Pancreas (tissue), 10 donors: ENCODE measurements around the gene LRRC3. TPM values are rescaled to one million over a fixed set of nuclear protein-coding genes. Genes with fewer than 3 reads are reported as not detected.

Experiments
- ATAC-seq, 4 donors: fragments of 200-7000 bp; cut with Tn5 transposase; one replicate each; pipeline versions ENCODE4 v1.8.0 to v1.9.1; 2020; ENCODE audit warnings: mild to moderate bottlenecking in 4 of 4, moderate library complexity in 4 of 4
- DNase-seq, 6 donors: peaks; one replicate each; pipeline ENCODE4 v3.0.0-alpha.2; 2020
- FAIRE-seq: peaks from 2 replicates; lab custom pipeline; 2012; peaks lifted over from hg19 to GRCh38; lab: Jason Lieb, UNC
- H3K27ac ChIP-seq, 4 donors: fragments of 200-600 bp; sonication (generic); 1 replicate in 3 of 4; 2 replicates in 1 of 4; pipeline versions ENCODE4 v1.5.0 to v1.8.0; 2020
- H3K27me3 ChIP-seq, 4 donors: fragments of 200-600 bp; one replicate each; pipeline ENCODE4 v1.8.0; 2021
- H3K36me3 ChIP-seq, 3 donors: fragments of 200-600 bp; sonication (generic) in 1 of 3; one replicate each; pipeline versions ENCODE4 v1.5.0 to v1.8.0; 2020 to 2021
- H3K4me1 ChIP-seq, 3 donors: fragments of 200-600 bp; one replicate each; pipeline ENCODE4 v1.8.0; 2021
- H3K4me3 ChIP-seq, 4 donors: fragments of 200-600 bp; sonication (generic) in 2 of 4; one replicate each; pipeline versions ENCODE4 v1.5.0 to v1.8.0; 2020 to 2021
- H3K9me3 ChIP-seq, 4 donors: fragments of 200-600 bp; one replicate each; pipeline ENCODE4 v1.8.0; 2021
- CTCF ChIP-seq, 4 donors: fragments of 200-600 bp; sonication (generic) in 3 of 4; IDR thresholded peaks; one replicate each; pipeline versions ENCODE4 v1.5.0 to v1.8.0; 2021; ENCODE audit warnings: antibody characterized with exemption in 4 of 4
- WGBS, 2 donors: extraction: QIAGEN DNeasy Blood & Tissue Kit; methylation state at CpG; one replicate each; pipeline ENCODE4 v1.1.7; 2013; 5-methylcytosine and 5-hydroxymethylcytosine counted together
- intact Hi-C, 3 donors: fragments of 100-400 bp; cut with DNase I; formaldehyde crosslinking; loops; one replicate each; pipeline versions ENCODE4 v1.11.1 to v1.14.2; 2022
- polyA plus RNA-seq, 2 donors: library from polyadenylated mRNA; stranded (reverse); fragments of 200-250 nt; gene quantifications; one replicate each; pipeline ENCODE4 v1.2.3, GENCODE V29; 2013
- total RNA-seq, 6 donors: library from RNA; stranded (reverse); fragmentation: NEBNext Ultra II Directional in 4 of 6; extraction: Animal tissue kit (Norgen Biotek cat#: 25700) in 4 of 6; gene quantifications; one replicate each; pipeline versions ENCODE4 v1.2.1 to v1.2.4, GENCODE V29; 2021 to 2023
- donor health status: healthy with polysubstance abuse.
- donor health status: DM: no; HTN: no; CAD: no; lungs with moderate emphysema.
- donor health status: DM: no; HTN: no; CAD: no.
- donor health status: control.
- donor health status: control.
- donor health status: Bipolar disorder and iron deficiency.
- donor health status: DM: yes; HTN: yes; CAD: no.
- donor health status: DM: no; HTN: no; CAD: no.
- donor health status: DM: no; HTN: no; CAD: no.
- donor health status: DM: yes; HTN: yes; CAD: no.

The LRRC3 gene
- total and polyA plus RNA-seq, 8 donors: 0.35 to 1.7 (median 0.47) TPM

GRCh38 chr21:44427241-44428120, 27.8 kb upstream of the LRRC3 start:
- DNase-seq (peak in 3 of 6 donors; percentile 12 to 53 (median 12)), ATAC-seq (peak in 3 of 4 donors; percentile 33 to 41 (median 36)), FAIRE-seq (no peak)
- intact Hi-C loops: no loop called here
- Histone ChIP-seq H3K27me3 (no peaks in the 10 kb centered on the region), H3K36me3 (no peaks in the 10 kb centered on the region), H3K4me3 (no peak overlapping the region), H3K9me3 (peaks cover 0 to 4% (median 0%) of the 10 kb centered on the region in 4 donors), H3K27ac (no peak overlapping the region), H3K4me1 (no peaks in the 10 kb centered on the region)
- no peak for TF ChIP-seq CTCF (IDR thresholded peaks at IDR 0.05)
- WGBS, 2 donors: 69 to 79% methylated on average over 27 to 28 of the region's 28 CpGs

- Histone ChIP-seq H3K4me3 (no peak overlapping the region), H3K4me1 (no peaks in the 10 kb centered on the region), H3K9me3 (peaks cover 0 to 4% (median 0%) of the 10 kb centered on the region in 4 donors), H3K36me3 (no peaks in the 10 kb centered on the region), H3K27ac (no peak overlapping the region), H3K27me3 (no peaks in the 10 kb centered on the region)
- TF ChIP-seq CTCF (IDR thresholded peaks at IDR 0.05): no peak
- intact Hi-C loops: no loop called here
- WGBS, 2 donors: 36 to 51% methylated on average over 3 of the region's 3 CpGs
- ATAC-seq: peak in 2 of 4 donors; percentile 62 to 70
- no peak for FAIRE-seq
- DNase-seq: peak in 4 of 6 donors; percentile 25 to 64 (median 44)
Measured at GRCh38 chr21:44428281-44428960, 26.9 kb upstream of the LRRC3 start.

GRCh38 chr21:44429894-44430293, 25.4 kb upstream of the LRRC3 start:
- ATAC-seq: no peak

GRCh38 chr21:44431300-44431699, 24.0 kb upstream of the LRRC3 start:
- peak in 1 of 6 donors; percentile 0 for DNase-seq
- H3K36me3 ChIP-seq: no peaks in the 10 kb centered on the region
- ATAC-seq: no peak
- no peaks in the 10 kb centered on the region for H3K4me1 ChIP-seq
- no peaks in the 10 kb centered on the region for H3K27me3 ChIP-seq
- no peak overlapping the region for H3K27ac ChIP-seq
- WGBS, 2 donors: 74 to 85% methylated on average over 4 of the region's 4 CpGs
- no peak for TF ChIP-seq CTCF (IDR thresholded peaks at IDR 0.05)
- intact Hi-C loops: no loop called here
- H3K4me3 ChIP-seq: no peak overlapping the region
- no peak for FAIRE-seq
- H3K9me3 ChIP-seq: peaks cover 0 to 4% (median 0%) of the 10 kb centered on the region in 4 donors

More at GRCh38 chr21:44429894-44430293, 25.4 kb upstream of the LRRC3 start:
- Histone ChIP-seq H3K4me1 (no peaks in the 10 kb centered on the region), H3K27me3 (no peaks in the 10 kb centered on the region), H3K36me3 (no peaks in the 10 kb centered on the region), H3K4me3 (no peak overlapping the region), H3K27ac (no peak overlapping the region), H3K9me3 (peaks cover 0 to 4% (median 0%) of the 10 kb centered on the region in 4 donors)
- intact Hi-C loops: no loop called here
- FAIRE-seq (no peak), DNase-seq (no peak)
- WGBS, 2 donors: 47 to 83% methylated on average over 1 of the region's 1 CpG
- no peak for TF ChIP-seq CTCF (IDR thresholded peaks at IDR 0.05)
